NCI-H1105 (cell line): ENCODE results near the gene RUVBL1.
A peak's percentile ranks its signal among the peaks of the same experiment; 100 is the strongest.

Experiments used
- DNase-seq: peaks from one replicate; lab custom pipeline; 2025; lab: John Stamatoyannopoulos, UW

The RUVBL1 gene

GRCh38 chr3:128083396-128083795, 40.2 kb downstream of the RUVBL1 start:
- no peak for DNase-seq

GRCh38 chr3:128082546-128082945, 41.1 kb downstream of the RUVBL1 start:
- DNase-seq, result no peak

GRCh38 chr3:128081846-128082245, 41.8 kb downstream of the RUVBL1 start:
- no peak for DNase-seq

- DNase-seq, result no peak
These were observed 42.4 kb downstream of the RUVBL1 start for GRCh38 chr3:128081226-128081625.

- DNase-seq, result no peak
These were observed 43.1 kb downstream of the RUVBL1 start for GRCh38 chr3:128080323-128081080.

- DNase-seq, result no peak
These were observed 43.8 kb downstream of the RUVBL1 start for GRCh38 chr3:128079823-128080222.

- DNase-seq, result no peak
These were observed 44.7 kb downstream of the RUVBL1 start for GRCh38 chr3:128078875-128079274.

GRCh38 chr3:128078322-128078721, 45.3 kb downstream of the RUVBL1 start:
- DNase-seq, result no peak

GRCh38 chr3:128077665-128078064, 45.9 kb downstream of the RUVBL1 start:
- DNase-seq, result no peak

GRCh38 chr3:128077202-128077624, 46.4 kb downstream of the RUVBL1 start:
- DNase-seq, result no peak

- DNase-seq, result no peak
These were observed 47.0 kb downstream of the RUVBL1 start for GRCh38 chr3:128076483-128077201.

- DNase-seq, result peak; percentile 95
These were observed 47.8 kb downstream of the RUVBL1 start for GRCh38 chr3:128075522-128076482.

GRCh38 chr3:128074851-128075521, 48.6 kb downstream of the RUVBL1 start:
- DNase-seq, result peak; percentile 70

- DNase-seq, result no peak
These were observed 49.8 kb downstream of the RUVBL1 start for GRCh38 chr3:128073807-128074206.

GRCh38 chr3:128073185-128073725, 50.4 kb downstream of the RUVBL1 start:
- no peak for DNase-seq

GRCh38 chr3:128072454-128073184, 51.0 kb downstream of the RUVBL1 start:
- DNase-seq, result no peak

GRCh38 chr3:128071771-128072453, 51.7 kb downstream of the RUVBL1 start:
- DNase-seq, result no peak

- DNase-seq, result no peak
These were observed 52.6 kb downstream of the RUVBL1 start for GRCh38 chr3:128070898-128071591.

- no peak for DNase-seq
These were observed 54.3 kb downstream of the RUVBL1 start for GRCh38 chr3:128069271-128069670.
